HepG2 (cell line): ENCODE measurements around the gene YLPM1. TPM values are rescaled to one million over a fixed set of nuclear protein-coding genes. Genes with fewer than 3 reads are reported as not detected.

Experiments
- CSRNP2 ChIP-seq: sonication (generic); formaldehyde crosslinking; conservative IDR thresholded peaks from 2 replicates; pipeline ENCODE4 v1.8.0; 2022; ENCODE audit warnings: low read depth, missing genetic modification reagents
- ETV5 ChIP-seq: IDR thresholded peaks from 2 replicates; pipeline ENCODE4 v1.6.1; 2018; ENCODE audit warnings: missing biosample characterization, missing genetic modification reagents, inconsistent platforms, borderline replicate concordance
- FOXP1 ChIP-seq, 2 experiments: fragments of 450-650 bp in 1 of 2; IDR thresholded peaks; 2 replicates each; pipeline ENCODE4 v1.6.1; 2017 to 2018; ENCODE audit warnings: antibody characterized with exemption in 1 of 2
- PPARG ChIP-seq: conservative IDR thresholded peaks from 2 replicates; pipeline ENCODE4 v1.6.1; 2016; ENCODE audit warnings: missing biosample characterization, missing genetic modification reagents
- PRMT3 ChIP-seq: sonication (generic); formaldehyde crosslinking; IDR thresholded peaks from 2 replicates; pipeline ENCODE4 v1.8.1; 2022; ENCODE audit warnings: low read depth, mild to moderate bottlenecking, moderate library complexity, missing genetic modification reagents, borderline replicate concordance
- SOX13 ChIP-seq, 3 experiments: fragments of 450-650 bp in 1 of 3; sonication (generic) in 1 of 3; formaldehyde crosslinking in 1 of 3; IDR thresholded peaks in 2 of 3; conservative IDR thresholded peaks in 1 of 3; 2 replicates each; pipeline versions ENCODE4 v1.5.0 to v1.6.1; 2016 to 2020; ENCODE audit warnings: antibody characterized with exemption in 1 of 3, mild to moderate bottlenecking in 1 of 3, missing compliant biosample characterization in 1 of 3, missing genetic modification reagents in 1 of 3, moderate library complexity in 1 of 3
- SRSF4 ChIP-seq: fragments of 200-400 bp; formaldehyde crosslinking; IDR thresholded peaks from one replicate; pipeline ENCODE4 v1.6.1; 2018; ENCODE audit warnings: mild to moderate bottlenecking, low read depth, low read length, moderate library complexity; ENCODE audit not compliant: poor library complexity, severe bottlenecking
- SSRP1 ChIP-seq: IDR thresholded peaks from 2 replicates; pipeline ENCODE4 v1.6.1; 2016; ENCODE audit warnings: control low read depth
- STAT5B ChIP-seq: sonication (generic); formaldehyde crosslinking; IDR thresholded peaks from 2 replicates; pipeline ENCODE4 v1.4.0; 2020; ENCODE audit warnings: missing genetic modification reagents
- THYN1 ChIP-seq: sonication (generic); formaldehyde crosslinking; IDR thresholded peaks from 2 replicates; pipeline ENCODE4 v1.8.1; 2023; ENCODE audit warnings: low read depth, mild to moderate bottlenecking, moderate library complexity, missing genetic modification reagents, borderline replicate concordance
- TMF1 ChIP-seq: sonication (generic); formaldehyde crosslinking; IDR thresholded peaks from 2 replicates; pipeline ENCODE4 v1.8.1; 2022; ENCODE audit warnings: low read depth, missing genetic modification reagents
- ZNF124 ChIP-seq: sonication (generic); formaldehyde crosslinking; IDR thresholded peaks from 2 replicates; pipeline ENCODE4 v1.4.0; 2020; ENCODE audit warnings: missing genetic modification reagents
- ZNF180 ChIP-seq: sonication (generic); formaldehyde crosslinking; IDR thresholded peaks from 2 replicates; pipeline ENCODE4 v1.4.0; 2020; ENCODE audit warnings: low read depth, missing genetic modification reagents, borderline replicate concordance
- ZNF354B ChIP-seq: sonication (generic); formaldehyde crosslinking; IDR thresholded peaks from 2 replicates; pipeline ENCODE4 v1.8.0; 2022; ENCODE audit warnings: mild to moderate bottlenecking, missing genetic modification reagents
- ZNF75D ChIP-seq: sonication (generic); formaldehyde crosslinking; IDR thresholded peaks from 2 replicates; pipeline ENCODE4 v1.8.1; 2023; ENCODE audit warnings: missing genetic modification reagents, mild to moderate bottlenecking, borderline replicate concordance
- polyA plus RNA-seq, 8 experiments: library from polyadenylated mRNA; depleted of rRNA in 3 of 8; stranded (reverse) in 7 of 8; unstranded in 1 of 8; fragments of >200 nt; fragmentation: Illumina TruSeq in 4 of 8; extraction: Trizol in 4 of 8; gene quantifications; 2 replicates each; pipeline versions ENCODE4 v1.2.1 to v1.2.3, GENCODE V29; 2011 to 2016; ENCODE audit warnings: low read depth in 4 of 8, missing spikeins in 1 of 8, mixed read lengths in 1 of 8; ENCODE audit not compliant: insufficient read depth in 1 of 8
- total RNA-seq, 5 experiments: library from RNA; depleted of rRNA; stranded (reverse); fragments of >200 nt; fragmentation: Illumina TruSeq; extraction: Trizol; gene quantifications; 2 replicates each; pipeline ENCODE4 v1.2.3, GENCODE V29; 2016; ENCODE audit warnings: low read depth in 1 of 5
- TF ChIP-seq, protein P1 (sequence below), 2 experiments: sonication (generic) in 1 of 2; formaldehyde crosslinking in 1 of 2; IDR thresholded peaks; 2 replicates each; pipeline versions ENCODE4 v1.4.0 to v1.6.1; 2018 to 2020; ENCODE audit warnings: missing genetic modification reagents in 2 of 2, borderline replicate concordance in 1 of 2, low read depth in 1 of 2, mild to moderate bottlenecking in 1 of 2, missing biosample characterization in 1 of 2
- TF ChIP-seq, protein P2 (sequence below): sonication (generic); formaldehyde crosslinking; IDR thresholded peaks from 2 replicates; pipeline ENCODE4 v1.9.0; 2021; ENCODE audit warnings: missing genetic modification reagents, mild to moderate bottlenecking, borderline replicate concordance
- TF ChIP-seq, protein P3 (sequence below): sonication (generic); formaldehyde crosslinking; IDR thresholded peaks from 2 replicates; pipeline ENCODE4 v1.8.0; 2022; ENCODE audit warnings: mild to moderate bottlenecking, missing genetic modification reagents, moderate library complexity
- TF ChIP-seq, protein P4 (sequence below): IDR thresholded peaks from 2 replicates; pipeline ENCODE4 v1.6.1; 2016; ENCODE audit warnings: low read depth

Gene YLPM1
- total and polyA plus RNA-seq, 2 of the 13 experiments (the other 11 are each of a cell fraction or from before 2014, with no cell fraction given): 6.7 to 21.9 TPM

- peak; percentile 72; the same call in 1 of the 2 replicates for TF ChIP-seq TMF1 (CRISPR knock-in tag)
- TF ChIP-seq STAT5B (CRISPR knock-in tag): no peak
- TF ChIP-seq PRMT3: no peak
- no peak for TF ChIP-seq ZNF354B (CRISPR knock-in tag)
- no peak for TF ChIP-seq CSRNP2 (CRISPR knock-in tag)
- no peak for TF ChIP-seq SSRP1
- TF ChIP-seq SRSF4: no peak
- TF ChIP-seq FOXP1 (IDR thresholded peaks at IDR 0.05): no peak
- no peak for TF ChIP-seq FOXP1 (CRISPR knock-in tag; IDR thresholded peaks at IDR 0.05)
- no peak for TF ChIP-seq ZNF124 (CRISPR knock-in tag)
- no peak for TF ChIP-seq THYN1 (CRISPR knock-in tag)
- TF ChIP-seq, protein P1, sequence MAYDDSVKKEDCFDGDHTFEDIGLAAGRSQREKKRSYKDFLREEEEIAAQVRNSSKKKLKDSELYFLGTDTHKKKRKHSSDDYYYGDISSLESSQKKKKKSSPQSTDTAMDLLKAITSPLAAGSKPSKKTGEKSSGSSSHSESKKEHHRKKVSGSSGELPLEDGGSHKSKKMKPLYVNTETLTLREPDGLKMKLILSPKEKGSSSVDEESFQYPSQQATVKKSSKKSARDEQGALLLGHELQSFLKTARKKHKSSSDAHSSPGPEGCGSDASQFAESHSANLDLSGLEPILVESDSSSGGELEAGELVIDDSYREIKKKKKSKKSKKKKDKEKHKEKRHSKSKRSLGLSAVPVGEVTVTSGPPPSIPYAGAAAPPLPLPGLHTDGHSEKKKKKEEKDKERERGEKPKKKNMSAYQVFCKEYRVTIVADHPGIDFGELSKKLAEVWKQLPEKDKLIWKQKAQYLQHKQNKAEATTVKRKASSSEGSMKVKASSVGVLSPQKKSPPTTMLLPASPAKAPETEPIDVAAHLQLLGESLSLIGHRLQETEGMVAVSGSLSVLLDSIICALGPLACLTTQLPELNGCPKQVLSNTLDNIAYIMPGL (CRISPR knock-in tag; IDR thresholded peaks at IDR 0.05; ENCODE audit: borderline replicate concordance in 1 of 2, low read depth in 1 of 2): peak; percentile 81 to 94; a peak in 3 of 4 replicates
- TF ChIP-seq ETV5: peak; percentile 49; the same call in 1 of the 2 replicates
- no peak for TF ChIP-seq PPARG
- TF ChIP-seq, protein P2, sequence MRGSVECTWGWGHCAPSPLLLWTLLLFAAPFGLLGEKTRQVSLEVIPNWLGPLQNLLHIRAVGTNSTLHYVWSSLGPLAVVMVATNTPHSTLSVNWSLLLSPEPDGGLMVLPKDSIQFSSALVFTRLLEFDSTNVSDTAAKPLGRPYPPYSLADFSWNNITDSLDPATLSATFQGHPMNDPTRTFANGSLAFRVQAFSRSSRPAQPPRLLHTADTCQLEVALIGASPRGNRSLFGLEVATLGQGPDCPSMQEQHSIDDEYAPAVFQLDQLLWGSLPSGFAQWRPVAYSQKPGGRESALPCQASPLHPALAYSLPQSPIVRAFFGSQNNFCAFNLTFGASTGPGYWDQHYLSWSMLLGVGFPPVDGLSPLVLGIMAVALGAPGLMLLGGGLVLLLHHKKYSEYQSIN (CRISPR knock-in tag): no peak
- TF ChIP-seq ZNF180: no peak
- TF ChIP-seq, protein P3, sequence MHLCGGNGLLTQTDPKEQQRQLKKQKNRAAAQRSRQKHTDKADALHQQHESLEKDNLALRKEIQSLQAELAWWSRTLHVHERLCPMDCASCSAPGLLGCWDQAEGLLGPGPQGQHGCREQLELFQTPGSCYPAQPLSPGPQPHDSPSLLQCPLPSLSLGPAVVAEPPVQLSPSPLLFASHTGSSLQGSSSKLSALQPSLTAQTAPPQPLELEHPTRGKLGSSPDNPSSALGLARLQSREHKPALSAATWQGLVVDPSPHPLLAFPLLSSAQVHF (CRISPR knock-in tag): no peak
- TF ChIP-seq, protein P4, sequence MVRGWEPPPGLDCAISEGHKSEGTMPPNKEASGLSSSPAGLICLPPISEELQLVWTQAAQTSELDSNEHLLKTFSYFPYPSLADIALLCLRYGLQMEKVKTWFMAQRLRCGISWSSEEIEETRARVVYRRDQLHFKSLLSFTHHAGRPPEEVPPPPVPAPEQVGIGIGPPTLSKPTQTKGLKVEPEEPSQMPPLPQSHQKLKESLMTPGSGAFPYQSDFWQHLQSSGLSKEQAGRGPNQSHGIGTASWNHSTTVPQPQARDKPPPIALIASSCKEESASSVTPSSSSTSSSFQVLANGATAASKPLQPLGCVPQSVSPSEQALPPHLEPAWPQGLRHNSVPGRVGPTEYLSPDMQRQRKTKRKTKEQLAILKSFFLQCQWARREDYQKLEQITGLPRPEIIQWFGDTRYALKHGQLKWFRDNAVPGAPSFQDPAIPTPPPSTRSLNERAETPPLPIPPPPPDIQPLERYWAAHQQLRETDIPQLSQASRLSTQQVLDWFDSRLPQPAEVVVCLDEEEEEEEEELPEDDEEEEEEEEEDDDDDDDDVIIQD: no peak
- TF ChIP-seq SOX13 (IDR thresholded peaks at IDR 0.05): no peak
- TF ChIP-seq SOX13 (CRISPR knock-in tag; conservative IDR thresholded peaks at IDR 0.05 in 1 of 2, IDR thresholded peaks at IDR 0.05 in 1 of 2): peak in 1 of 2 experiments; percentile 42; a peak in 1 of 4 replicates
- TF ChIP-seq ZNF75D (CRISPR knock-in tag): no peak
Observed at GRCh38 chr14:74762917-74763802, at the start of gene YLPM1 (continued).
